CD4-positive, alpha-beta T cell treated with Interferon alpha-2 for 1 hour (primary cell): Measurements from ENCODE around the gene AJM1.
"Not testable (repeated sequence)": the region's sequence is repeated elsewhere in the genome, so short reads cannot be mapped to it uniquely, and the experiment has no call there.

Source experiments
- DNase-seq, 2 donors: peaks; one replicate each; pipeline ENCODE4 v3.0.0-alpha.2; 2020 to 2022

Gene AJM1

DNA sequence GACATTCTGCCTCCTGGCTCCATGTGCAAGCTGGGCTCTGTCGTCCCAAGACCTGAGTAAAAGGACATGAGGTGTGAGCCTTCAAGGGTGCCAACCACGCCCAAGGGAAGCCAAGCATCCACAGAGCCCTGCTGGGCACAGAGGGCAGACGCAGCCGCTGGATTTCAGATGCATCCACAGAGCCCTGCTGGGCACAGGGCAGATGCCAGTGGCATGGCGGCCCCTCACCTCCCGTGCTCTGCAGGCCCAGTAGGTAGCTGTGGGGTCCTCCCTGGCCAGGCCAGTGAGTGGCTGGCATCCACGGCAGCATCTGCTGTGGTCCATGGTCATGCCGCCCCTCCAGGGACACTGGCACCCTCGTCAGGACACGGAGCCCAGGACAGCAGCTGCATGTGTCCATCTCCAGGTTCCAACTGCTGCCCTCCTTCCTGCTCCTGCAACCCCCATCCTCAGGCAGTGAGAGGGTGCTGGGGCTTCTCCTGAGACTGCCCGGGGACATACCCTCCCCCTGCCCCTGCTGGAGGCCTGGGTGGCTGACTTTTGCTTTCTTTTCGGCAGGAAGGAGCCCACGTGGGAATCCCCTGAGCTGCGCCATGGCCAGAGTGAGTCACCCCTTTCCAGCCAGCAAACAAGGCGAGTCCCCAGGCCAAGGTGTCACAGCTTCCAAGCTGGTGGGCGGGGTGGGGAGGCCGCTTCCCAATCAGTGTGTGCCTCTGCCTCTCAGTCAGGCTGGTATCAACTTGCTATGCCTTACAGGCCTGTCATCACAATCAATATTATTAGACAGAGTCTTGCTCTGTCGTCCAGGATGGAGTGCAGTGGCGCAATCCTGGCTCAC, 40.0 kb downstream of the AJM1 start:
- DNase-seq: peak; percentile 78 to 91

DNA sequence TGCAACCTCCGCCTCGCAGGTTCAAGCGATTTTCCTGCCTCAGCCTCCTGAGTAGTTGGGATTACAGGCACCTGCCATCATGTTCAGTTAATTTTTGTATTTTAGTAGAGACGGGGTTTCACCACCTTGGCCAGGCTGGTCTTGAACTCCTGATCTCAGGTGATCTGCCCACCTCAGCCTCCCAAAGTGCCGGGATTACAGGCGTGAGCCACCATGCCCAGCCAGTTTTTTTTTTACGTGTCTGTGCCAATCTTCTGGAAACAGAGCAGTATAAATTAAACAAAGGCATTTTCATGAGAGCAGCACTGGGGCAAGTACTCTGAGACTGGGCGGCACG, 40.6 kb downstream of the AJM1 start:
- DNase-seq: not testable (repeated sequence)

DNA sequence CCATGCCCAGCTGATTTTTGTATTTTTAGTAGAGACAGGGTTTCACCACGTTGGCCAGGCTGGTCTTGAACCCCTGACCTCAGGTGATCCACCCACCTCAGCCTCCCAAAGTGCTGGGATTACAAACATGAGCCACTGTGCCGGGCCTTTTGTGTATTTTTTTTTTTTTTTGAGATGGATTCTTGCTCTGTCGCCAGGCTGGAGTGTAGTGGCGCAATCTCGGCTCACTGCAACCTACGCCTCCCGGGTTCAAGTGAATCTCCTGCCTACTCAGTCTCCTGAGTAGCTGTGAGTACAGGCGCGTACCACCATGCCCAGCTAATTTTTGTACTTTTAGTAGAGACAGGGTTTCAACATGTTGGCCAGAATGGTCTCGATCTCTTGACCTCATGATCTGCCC, 41.4 kb downstream of the AJM1 start:
- not testable (repeated sequence) for DNase-seq

DNA sequence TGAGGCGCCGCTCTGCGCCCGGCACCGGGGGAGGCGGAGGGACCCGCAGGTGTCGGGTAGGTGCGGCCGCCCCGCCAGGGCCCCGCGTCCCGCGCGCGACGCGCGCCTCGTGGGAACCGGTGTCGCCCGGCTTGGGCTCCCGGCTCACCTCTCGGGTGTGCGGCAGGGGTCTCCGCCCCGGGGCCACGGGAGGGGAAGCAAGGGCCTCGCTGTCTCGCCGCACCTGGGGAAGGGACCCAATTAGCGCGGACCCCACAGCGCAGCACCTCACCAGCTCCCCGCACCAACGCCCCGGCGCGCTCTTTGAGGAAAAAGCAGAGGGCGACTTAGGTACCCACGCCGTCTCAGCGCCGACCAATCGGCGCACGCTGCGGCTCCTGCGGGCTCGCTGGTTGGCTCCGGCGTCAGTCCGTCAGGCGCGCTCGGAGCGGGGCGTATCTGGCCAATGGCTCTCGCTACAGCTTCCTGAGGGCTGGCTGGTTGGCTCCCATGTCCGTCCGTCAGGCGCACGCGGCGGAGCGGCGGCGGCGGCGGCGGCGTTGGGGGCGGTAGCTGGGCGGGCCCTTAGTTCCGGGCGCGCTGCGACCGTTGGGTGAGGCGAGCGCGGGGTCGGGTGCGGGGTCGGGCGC, 43.8 kb downstream of the AJM1 start, which contains the start of gene TRAF2:
TSS of gene TRAF2 (plus strand) at position 567 of the 629 bp plus-strand sequence. CDS start 12,225 bp downstream, outside the sequence.
- DNase-seq: peak; percentile 97 to 98

GRCh38 chr9:136886610-136887597, 44.6 kb downstream of the AJM1 start:
- DNase-seq: peak in 1 of 2 donors; percentile 39

DNA sequence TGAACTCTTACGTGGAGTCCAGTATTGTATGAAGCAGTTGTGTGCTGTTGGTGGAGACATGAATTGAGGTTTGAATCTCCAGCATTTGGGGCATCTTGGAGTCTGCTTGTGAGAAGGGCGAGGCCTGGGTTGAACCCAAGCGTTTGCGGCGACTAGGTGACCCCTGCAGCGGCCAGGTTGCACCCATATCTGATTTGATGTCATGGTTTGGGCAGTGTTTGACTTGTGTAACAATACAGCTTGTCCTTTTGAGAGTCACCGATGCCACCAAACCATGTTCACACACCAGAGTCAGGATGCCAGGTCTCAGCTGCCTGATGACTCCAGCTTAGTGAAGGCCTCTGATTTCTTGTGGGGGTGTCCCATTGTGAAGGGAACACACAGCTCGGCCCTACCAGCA, 46.2 kb downstream of the AJM1 start:
- DNase-seq: no peak

DNA sequence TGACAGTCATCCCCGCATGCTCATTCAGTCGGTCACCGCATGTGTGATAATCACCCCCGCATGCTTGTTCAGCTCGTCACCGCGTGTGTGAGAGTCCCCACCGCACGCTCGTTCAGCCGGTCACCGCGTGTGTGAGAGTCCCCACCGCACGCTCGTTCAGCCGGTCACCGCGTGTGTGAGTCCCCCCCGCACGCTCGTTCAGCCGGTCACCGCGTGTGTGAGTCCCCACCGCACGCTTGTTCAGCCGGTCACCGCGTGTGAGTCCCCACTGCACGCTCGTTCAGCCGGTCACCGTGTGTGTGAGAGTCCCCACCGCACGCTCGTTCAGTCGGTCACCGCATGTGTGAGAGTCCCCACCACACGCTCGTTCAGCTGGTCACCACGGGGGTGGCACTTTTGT, 47.6 kb downstream of the AJM1 start:
- no peak for DNase-seq

GRCh38 chr9:136890661-136891060, 48.4 kb downstream of the AJM1 start:
- DNase-seq: no peak
